ENCODE data around the gene BICC1. TPM values are rescaled to one million over a fixed set of nuclear protein-coding genes. Genes with fewer than 3 reads are reported as not detected.
A peak's percentile ranks its signal among the peaks of the same experiment; 100 is the strongest.

BICC1 gene
- total RNA-seq, 4 donors from 2014 or later: 1.3 to 29.7 (median 17.5) TPM

DNA sequence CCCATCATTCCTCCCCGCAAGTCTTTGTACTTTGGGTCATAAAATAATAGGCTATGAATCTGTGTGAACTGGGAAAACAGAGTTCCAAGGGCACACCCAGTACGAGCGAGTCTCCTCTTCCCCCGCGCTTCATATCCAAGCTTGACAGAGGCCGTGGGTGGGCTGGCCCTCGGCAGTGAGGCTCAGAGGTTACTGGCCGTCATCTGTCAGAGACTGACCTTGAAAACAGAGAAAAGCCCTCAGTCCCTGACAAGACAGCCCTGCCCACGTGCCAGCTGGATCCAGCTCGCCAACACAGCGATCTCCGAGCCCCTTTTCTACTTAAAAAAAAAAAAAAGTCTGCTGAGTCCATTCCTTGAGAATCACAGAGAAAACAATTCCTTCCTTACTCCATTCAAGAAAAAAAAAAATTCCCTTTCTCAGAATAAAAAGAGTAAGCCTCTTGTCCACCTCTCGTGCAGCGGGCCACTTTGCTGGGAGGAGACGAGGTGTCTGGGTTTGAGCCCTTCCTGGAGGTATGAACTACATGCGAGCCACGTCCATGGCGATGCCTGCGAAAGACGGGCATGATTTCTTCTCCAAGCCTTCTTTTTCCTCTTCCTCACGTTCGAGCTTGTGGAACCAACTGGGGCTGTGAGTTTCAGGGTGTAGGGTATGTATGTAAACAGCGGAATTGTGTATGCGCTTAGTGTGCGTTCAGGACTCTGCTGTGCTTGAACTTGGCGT, 744 bp upstream of the BICC1 start:
- DNase-seq: peak; percentile 13 to 39
- no peaks in the 10 kb centered on the region for H3K36me3 ChIP-seq
- H3K4me3 ChIP-seq: peak overlapping the region; percentile 21 to 82
- intact Hi-C loops (cut with DNase I; ENCODE audit: low total_unique reads): no loop called here
- H3K4me1 ChIP-seq: no peaks in the 10 kb centered on the region
- H3K27ac ChIP-seq: peak overlapping the region; percentile 40 to 47
- no peaks in the 10 kb centered on the region for H3K27me3 ChIP-seq
- H3K9me3 ChIP-seq: no peaks in the 10 kb centered on the region
- no peak for TF ChIP-seq POLR2A (IDR thresholded peaks at IDR 0.05)
- TF ChIP-seq CTCF (IDR thresholded peaks at IDR 0.05): no peak

DNA sequence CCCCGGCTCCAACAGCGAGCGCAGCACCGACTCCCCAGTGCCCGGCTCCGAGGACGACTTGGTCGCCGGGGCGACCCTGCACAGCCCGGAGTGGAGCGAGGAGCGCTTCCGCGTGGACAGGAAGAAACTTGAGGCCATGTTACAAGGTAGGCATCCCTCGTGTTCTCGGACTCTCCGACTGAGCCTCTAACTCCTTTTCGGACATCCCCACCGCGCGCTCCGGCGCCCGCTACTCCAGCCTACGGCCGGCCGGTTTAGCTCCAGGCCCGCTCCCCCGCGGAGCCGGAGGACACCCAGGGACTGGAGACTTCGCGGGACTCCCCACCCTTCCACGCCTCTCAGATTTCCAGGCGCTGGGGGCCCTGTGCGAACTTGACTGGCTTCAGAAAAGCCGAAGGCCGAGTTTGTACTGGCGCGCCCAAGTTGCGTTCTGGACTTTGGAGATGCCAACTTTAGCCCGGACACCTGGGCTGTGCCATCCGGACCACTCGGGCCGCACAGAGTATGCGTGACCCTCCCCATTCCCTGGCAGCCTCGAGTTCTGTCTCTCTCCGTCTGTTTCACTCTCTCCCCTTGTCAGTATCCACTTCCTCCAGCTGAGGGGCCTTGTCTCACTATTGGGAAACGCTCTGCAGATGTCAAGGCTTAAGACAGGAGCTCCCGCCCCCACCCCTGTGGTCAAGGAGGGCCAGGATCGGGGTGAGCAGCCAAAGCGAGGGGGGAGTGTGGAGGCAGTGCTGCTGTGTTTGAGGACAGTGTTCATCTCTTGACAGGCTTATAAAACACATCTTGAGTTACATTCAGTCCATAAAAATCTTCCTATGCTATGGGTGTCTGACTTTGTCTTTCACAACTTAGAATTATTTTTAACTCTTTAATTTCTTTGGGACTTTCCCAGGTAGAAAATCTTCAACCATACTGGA, 777 bp downstream of the BICC1 start:
- Histone ChIP-seq H3K4me3 (peak overlapping the region; percentile 46 to 82), H3K27me3 (no peaks in the 10 kb centered on the region), H3K9me3 (no peaks in the 10 kb centered on the region), H3K27ac (peak overlapping the region; percentile 74 to 87), H3K36me3 (no peaks in the 10 kb centered on the region), H3K4me1 (no peaks in the 10 kb centered on the region)
- TF ChIP-seq CTCF (IDR thresholded peaks at IDR 0.05) (no peak), POLR2A (IDR thresholded peaks at IDR 0.05) (no peak)
- intact Hi-C loops (cut with DNase I; ENCODE audit: low total_unique reads): no loop called here
- peak; percentile 71 to 81 for DNase-seq

DNA sequence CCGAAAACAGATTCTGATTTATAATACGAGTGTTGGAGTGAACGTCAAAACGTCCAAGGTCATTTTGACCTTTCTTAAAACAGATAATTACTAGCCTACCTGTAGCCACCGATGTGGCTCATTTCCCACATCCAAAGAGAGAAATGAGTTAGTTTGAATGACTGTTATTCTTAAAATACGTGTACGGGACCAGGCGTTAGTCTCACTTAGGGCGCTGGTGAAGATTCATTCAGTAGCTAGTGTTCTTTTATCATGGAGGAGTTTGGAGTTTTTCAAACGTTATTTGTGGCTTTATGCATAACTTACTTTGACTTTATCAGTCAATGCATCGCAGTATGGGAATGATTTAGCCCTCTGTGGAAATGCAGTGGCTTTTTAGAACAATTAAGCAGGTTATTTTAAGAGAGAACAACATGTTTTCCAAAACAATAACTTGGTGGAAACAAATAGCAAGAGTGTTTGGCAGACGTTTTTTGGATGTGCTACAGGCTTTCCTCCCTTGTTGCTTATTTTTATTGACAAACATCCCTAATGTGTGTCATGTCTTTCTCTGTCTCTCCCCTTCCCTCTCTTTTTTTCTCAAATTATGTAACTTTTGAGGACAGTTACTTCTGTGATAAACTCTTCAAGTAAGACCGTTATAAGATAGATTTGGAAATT, 1.6 kb downstream of the BICC1 start:
- peak overlapping the region; percentile 46 to 82 for H3K4me3 ChIP-seq
- no peaks in the 10 kb centered on the region for H3K4me1 ChIP-seq
- H3K36me3 ChIP-seq: no peaks in the 10 kb centered on the region
- DNase-seq: no peak
- H3K9me3 ChIP-seq: no peaks in the 10 kb centered on the region
- intact Hi-C loops (cut with DNase I; ENCODE audit: low total_unique reads): no loop called here
- peak overlapping the region; percentile 74 to 87 for H3K27ac ChIP-seq
- H3K27me3 ChIP-seq: no peaks in the 10 kb centered on the region
- TF ChIP-seq CTCF (IDR thresholded peaks at IDR 0.05) (no peak), POLR2A (IDR thresholded peaks at IDR 0.05) (no peak)

DNA sequence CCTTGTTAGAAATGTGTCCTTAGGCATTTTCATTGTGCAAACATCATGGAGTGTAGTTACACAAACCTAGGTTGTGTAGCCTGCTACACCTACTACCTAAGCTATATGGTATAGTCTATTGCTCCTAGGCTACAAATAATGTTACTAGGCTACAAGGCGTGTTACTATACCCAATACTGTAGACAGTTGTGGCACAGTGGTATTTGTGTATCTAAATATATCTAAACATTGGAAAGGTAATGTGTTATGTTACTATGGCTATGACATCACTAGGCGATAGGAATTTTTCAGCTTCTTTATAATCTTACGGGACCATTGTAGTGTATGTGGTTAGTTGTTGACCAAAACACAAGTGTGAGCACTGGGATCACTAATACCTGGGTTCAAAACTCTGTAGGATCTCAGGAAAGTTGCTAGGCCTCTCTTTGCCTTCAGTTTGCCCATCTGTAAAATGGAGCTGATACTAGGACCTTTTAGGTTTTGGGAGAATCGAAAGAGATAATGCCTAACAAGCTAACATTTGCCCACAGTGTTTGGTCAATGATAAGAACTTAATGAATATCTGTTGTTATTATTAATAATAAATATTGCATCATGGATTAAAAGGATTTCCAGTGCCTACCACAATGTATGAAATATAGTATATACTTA, 2.7 kb downstream of the BICC1 start:
- Histone ChIP-seq H3K36me3 (no peaks in the 10 kb centered on the region), H3K9me3 (no peaks in the 10 kb centered on the region), H3K27me3 (no peaks in the 10 kb centered on the region), H3K27ac (no peak overlapping the region), H3K4me1 (no peaks in the 10 kb centered on the region), H3K4me3 (peak overlapping the region in 1 of 2 donors; percentile 82)
- no peak for DNase-seq
- intact Hi-C loops (cut with DNase I; ENCODE audit: low total_unique reads): no loop called here
- TF ChIP-seq CTCF (IDR thresholded peaks at IDR 0.05) (no peak), POLR2A (IDR thresholded peaks at IDR 0.05) (no peak)
